HG03469 (cell line): ENCODE data around the gene ECT2L.
"Not testable (repeated sequence)": the region's sequence is repeated elsewhere in the genome, so short reads cannot be mapped to it uniquely, and the experiment has no call there.

Experiments
- ATAC-seq: cut with Tn5 transposase; IDR thresholded peaks from one replicate; pipeline ENCODE4 v1.9.1; 2021; ENCODE audit warnings: mild to moderate bottlenecking, moderate library complexity, moderate number of reproducible peaks; ENCODE audit not compliant: unreplicated experiment

The ECT2L gene

DNA sequence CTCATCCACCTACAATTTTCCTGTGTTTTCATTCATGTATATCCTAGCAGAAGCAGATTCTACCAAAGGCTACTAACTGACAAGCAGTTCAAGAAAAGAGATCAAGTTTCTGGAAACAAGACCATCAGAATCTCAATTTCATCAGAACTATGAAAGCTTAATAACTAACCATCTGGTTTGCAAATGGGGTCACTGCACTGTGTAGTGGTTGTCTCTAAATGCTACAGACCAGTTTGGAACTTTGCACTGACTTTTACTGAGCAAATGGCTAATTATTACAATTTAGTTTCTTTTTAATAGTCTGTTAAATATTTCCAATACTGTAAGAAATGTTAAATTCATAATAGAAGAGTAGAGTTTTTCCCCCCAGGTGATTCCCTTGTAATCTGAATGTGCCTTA lies 127.7 kb downstream of the ECT2L start:
- no peak for ATAC-seq

GRCh38 chr6:138925806-138926205 lies 129.9 kb downstream of the ECT2L start:
- ATAC-seq = no peak

- ATAC-seq = no peak
These were observed 130.7 kb downstream of the ECT2L start for GRCh38 chr6:138926579-138926978.

GRCh38 chr6:138931660-138932059 lies 135.8 kb downstream of the ECT2L start:
- no peak for ATAC-seq

- ATAC-seq = not testable (repeated sequence)
These were observed 141.0 kb downstream of the ECT2L start for GRCh38 chr6:138936873-138937272.

- no peak for ATAC-seq
These were observed 147.3 kb downstream of the ECT2L start for GRCh38 chr6:138943089-138943625.

DNA sequence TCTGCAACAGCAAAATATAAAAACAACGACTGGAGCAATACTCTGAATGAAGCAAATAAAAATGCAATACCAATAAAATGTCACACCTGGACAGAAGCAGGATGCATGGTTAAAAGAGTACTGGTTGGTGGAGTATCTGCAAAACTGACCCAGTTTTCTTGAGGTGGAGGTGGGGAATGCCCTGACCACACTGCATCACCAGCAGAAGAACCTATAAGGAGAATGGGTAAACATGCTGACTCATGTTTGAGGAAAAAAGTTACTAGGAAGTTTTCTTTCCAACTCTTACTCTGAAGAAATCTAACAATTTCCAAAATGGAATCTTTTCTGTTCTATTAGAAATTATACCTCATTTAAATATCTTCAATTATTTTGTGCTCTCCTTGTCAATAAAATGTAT lies 148.5 kb downstream of the ECT2L start:
- no peak for ATAC-seq

DNA sequence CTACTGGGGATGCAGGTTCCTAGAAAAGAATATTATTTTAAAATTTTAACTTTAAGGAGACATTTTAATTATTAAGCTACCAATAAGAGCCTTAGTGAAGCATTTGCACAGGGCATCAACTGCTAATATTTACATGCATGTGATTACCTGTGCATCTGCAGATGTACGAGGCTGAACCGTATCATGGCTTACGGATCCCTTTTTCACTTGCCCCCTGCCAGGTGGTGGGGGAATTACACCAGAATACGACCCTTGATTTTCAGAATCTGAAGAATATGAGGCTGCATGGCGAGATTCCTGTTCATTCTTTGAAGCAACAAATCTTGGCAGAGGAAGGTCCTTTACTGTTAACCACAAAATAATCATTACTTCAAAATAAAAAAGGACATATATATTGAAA lies 149.5 kb downstream of the ECT2L start:
- no peak for ATAC-seq

- ATAC-seq = no peak
These were observed 152.1 kb downstream of the ECT2L start for GRCh38 chr6:138948004-138948403.

DNA sequence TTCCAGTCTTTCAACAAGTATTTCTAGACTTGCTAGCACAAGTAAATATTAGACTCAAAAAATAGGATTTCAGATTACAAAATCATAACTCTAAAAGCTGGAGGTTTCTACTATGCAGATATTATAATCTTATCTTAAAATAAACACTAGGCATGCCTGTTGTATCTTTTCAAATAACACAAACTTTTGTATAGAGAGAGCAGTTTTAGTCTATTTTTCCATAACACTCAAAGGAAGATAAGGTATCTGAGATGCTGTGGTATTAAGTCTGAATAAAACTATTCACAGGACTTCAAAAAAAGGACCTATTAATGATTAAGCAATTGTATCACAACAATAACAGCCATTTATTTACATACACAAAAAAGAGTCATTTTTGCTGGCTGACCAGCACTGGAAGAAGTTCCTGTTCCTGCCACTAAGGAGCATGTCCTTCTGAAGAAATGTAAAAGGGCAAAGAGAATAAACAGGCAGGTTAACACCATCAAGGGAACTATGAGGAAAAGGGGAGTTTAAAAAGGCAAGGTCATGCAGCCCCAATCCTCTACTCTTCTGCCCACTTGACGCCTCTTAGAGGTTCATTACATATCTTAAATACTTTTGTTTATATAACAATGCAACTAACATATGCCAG lies 152.8 kb downstream of the ECT2L start:
- no peak for ATAC-seq

- no peak for ATAC-seq
These were observed 157.6 kb downstream of the ECT2L start for GRCh38 chr6:138953451-138953850.
